SH-SY5Y (cell line): ENCODE measurements around the gene LPCAT2.

Source experiments
- GATA2 ChIP-seq: IDR thresholded peaks from 2 replicates; pipeline ENCODE4 v1.6.1; 2011; ENCODE audit warnings: mild to moderate bottlenecking, low read depth, low read length
- GATA3 ChIP-seq: IDR thresholded peaks from 2 replicates; pipeline ENCODE4 v1.6.1; 2011; ENCODE audit warnings: low read depth, mild to moderate bottlenecking, low read length, moderate library complexity

- TF ChIP-seq GATA3 (no peak), GATA2 (no peak)
Observed at GRCh38 chr16:55557186-55557585, 48.3 kb downstream of the LPCAT2 start.
